ENCODE measurements around the gene SERP2.
"Not testable (repeated sequence)": the region's sequence is repeated elsewhere in the genome, so short reads cannot be mapped to it uniquely, and the experiment has no call there.

SERP2 gene

DNA sequence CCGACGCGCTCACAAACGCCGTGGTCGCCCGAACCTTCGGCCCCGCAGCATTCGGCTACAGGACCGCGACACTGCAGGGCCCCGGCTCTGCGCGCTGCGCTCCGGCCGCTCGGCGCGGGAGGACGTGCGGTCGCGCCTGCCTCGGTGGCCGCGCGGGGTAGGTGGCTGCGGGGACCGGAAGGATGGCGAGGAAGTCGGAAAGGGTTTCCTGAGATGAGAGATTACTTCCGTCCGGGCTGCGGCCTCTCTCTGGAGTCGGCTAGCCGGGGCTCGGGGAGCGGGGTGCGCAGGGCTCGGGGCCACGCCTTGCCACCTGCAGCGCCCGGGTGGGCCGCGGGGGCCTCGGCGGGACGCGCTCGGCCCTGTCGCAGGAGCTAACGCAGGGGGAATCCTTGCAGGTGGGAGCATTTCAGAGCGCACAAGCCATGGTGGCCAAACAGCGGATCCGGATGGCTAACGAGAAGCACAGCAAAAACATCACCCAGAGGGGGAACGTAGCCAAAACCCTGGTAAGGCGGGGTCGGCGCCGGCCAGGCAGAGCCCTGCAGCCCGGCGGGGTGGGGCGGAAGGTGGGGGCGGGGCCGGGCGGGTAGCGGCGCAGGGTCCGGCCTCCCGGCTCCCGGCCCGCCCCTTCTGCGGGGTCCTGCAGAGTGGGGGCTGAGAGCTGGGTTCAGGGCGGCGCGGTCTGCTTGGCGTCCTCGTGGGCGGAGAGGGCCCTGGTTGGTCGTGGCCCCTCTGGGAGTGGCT lies at the start of gene SERP2:
SERP2 (plus strand) TSS at position 224 of the 747 bp plus-strand sequence; CDS start at position 426, 202 bp downstream.
- DNase-seq = no peak

- DNase-seq = no peak
Observed at GRCh38 chr13:44326961-44327360, 46.7 kb upstream of the SERP2 start.

DNA sequence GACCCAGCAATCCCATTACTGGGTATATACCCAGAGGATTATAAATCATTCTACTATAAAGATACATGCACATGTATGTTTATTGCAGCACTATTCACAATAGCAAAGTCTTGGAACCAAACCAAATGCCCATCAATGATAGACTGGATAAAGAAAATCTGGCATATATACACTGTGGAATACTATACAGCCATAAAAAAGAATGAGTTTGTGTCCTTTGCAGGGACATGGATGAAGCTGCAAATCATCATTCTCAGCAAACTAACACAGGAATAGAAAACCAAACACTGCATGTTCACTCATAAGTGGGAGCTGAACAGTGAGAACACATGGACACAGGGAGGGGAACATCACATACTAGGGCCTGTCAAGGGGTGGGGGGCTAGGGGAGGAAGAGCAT lies 44.6 kb upstream of the SERP2 start:
- not testable (repeated sequence) for DNase-seq

DNA sequence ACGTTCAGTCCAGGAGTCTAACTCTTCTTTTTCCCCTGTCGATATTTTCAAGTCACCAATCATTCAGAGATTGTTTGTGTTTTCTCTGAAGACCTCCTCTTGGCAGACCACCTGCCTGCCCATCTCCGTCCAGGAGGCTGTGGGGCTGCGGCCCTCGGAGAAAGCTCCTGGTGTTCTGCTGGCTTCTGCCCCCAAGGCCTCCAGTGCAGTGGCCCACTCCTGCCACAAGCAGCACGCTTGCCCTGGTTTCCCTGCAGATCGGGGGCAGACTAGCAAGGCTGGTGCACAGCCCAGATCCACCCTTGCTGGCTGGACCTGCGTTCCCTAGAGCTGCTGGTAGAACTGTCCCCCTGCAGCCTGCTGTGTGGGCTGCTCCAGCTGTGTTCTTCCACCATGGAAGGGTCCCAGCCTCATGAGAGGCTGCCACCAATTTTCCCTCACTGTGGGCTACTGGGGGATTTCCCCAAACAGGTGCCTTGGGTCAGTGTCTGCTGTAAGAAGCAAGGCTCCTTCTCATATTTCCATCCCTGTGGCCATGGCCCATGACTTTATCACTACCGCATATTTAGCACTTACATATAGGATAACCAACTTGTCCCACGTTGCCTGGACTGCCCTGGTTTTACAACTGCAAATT lies 43.6 kb upstream of the SERP2 start:
- DNase-seq = no peak

DNA sequence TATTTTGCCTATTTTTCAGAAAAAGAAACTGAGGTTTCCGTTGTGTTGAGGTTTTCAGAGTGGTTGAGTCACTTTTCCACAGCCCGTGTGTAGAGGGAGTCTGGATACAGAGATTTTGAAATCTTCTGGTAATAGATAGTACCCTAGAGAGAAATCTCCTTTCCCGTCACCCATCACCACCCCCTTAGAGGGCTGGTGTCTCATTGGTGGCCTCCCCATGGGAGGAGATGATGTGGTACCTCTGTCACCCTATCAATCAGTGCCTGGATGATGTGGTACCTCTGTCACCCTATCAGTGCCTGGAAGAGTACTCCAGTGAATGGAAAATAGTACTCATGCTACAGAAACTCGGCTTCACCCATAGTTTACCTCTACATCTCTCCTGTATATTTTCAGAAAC lies 42.2 kb upstream of the SERP2 start:
- no peak for DNase-seq

GRCh38 chr13:44331912-44332851 lies 41.4 kb upstream of the SERP2 start:
- DNase-seq = peak; percentile 9

DNA sequence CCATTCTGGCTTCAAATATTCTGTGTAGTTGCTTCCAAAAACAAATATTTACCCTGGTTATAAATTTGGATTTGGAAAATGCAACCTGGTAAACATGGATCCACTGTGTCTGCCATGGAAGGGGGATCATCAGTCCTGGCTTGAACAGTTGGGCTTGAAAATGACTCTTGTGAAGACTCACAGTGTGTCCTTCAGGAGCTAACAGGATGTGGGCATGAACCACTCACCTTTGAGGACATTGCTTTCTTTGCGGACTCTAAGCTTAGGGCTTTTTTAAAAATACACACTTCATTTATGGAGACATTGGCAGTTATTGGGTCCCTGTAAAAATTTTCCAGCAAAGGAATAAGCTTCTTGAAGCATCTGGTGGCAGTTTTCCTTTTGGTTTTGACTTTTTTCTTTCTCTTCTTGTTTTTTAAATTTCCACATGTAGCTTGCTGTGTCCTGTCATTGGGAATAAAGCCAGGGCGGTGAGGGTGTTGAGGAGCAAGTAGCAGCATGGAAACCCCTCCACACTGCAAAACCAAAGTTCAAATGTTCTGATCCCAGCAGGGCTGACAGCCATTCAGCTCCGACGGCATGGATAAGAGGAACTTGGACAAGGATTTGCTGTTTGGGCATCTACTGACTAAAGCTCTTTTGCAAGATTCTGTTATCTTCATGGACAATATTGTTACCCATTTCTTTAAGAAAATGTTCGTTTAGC lies 39.5 kb upstream of the SERP2 start:
- DNase-seq = no peak

DNA sequence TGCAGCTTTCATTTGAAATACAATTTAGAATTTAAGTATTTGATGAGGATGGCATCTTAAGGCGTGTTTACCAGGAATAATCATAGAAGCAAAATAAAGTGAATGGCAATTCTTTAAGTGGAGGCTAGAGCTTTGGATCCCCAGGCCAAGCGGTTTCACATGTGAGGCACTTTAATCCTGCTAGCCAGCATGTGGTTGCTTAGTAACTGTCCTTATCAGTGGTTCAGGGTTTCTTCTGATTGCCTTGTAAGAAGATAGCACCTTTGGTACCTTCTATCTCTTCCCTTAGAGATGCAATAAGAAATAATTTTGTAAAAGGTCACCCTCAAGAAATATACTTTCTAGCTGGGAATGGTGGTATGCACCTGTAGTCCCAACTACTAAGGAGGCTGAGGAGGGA lies 38.9 kb upstream of the SERP2 start:
- DNase-seq = no peak

GRCh38 chr13:44336934-44337333 lies 36.7 kb upstream of the SERP2 start:
- no peak for DNase-seq

GRCh38 chr13:44337581-44337980 lies 36.0 kb upstream of the SERP2 start:
- no peak for DNase-seq

DNA sequence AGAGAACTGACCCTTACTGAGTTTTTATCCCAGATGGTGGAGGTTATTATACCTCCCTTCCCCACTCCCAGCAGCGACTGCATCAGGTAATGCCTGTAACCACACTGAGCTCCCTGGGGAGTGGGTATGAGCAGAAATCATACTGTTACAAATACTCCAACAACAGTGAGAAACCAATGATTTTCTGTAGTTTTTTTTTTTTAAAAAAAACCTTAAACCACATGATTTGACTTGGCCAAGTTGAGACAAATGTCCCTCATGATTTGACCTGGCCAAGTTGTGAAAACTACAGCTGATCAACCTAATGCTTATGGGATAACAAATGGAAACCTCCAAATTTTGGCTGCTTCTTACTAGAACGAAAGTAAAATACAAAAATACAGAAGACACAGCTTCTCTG lies 33.1 kb upstream of the SERP2 start:
- no peak for DNase-seq

DNA sequence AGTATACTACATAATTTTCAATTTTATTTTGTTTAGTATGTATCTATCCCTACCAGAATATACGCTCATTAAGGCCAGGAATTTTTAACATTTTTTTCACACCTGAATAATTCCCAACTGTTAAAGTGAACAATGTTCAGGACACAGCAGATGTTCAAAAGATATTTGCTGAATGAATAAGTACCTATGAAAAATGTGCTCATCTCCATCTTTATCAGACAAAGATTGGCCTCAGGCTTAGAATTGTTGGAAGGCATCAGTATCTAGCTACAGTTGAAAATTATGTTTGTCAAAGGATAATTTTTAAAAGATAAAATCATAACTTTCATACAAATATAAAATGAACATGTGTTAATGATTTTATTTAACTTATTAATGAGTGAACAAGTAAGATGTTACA lies 30.9 kb upstream of the SERP2 start:
- no peak for DNase-seq

DNA sequence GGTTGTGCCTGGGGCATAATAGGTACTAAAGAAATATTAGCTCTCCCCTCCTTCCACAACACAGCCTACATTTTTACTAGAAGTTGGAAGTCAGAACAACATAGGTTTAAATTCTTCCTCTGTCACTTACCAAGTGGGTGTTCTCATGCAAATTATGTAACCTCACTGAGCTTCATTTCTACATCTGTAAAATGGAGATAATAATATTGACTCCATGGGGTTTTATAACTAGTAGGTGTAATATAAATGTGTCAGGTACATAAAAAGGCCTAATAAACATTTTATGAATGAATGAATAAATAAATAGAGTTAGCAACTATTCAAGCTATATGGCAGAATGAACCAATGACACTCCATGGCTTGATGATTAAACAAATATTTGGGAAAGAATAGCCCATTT lies 27.1 kb upstream of the SERP2 start:
- DNase-seq = no peak

GRCh38 chr13:44347301-44347700 lies 26.3 kb upstream of the SERP2 start:
- no peak for DNase-seq

DNA sequence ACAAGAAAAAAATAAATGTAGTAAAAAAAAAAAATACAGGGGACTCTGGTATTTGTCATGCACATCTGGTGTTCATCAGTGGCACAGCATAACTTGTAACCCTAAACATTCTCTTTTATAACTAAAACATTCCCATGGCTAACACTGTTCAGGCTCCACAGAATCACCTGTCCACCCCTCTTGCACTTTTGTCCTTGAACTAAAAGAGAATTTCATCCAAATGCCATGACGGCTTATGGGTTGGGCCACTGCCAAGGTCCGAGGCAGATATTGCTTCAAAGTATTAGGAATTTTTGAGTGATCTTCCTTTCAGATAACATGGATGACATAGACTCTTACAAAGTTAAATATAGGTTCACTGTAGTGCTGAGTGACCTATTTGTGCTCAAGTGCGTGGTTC lies 25.7 kb upstream of the SERP2 start:
- no peak for DNase-seq

- DNase-seq = no peak
Observed at GRCh38 chr13:44350775-44351504, 22.7 kb upstream of the SERP2 start.

DNA sequence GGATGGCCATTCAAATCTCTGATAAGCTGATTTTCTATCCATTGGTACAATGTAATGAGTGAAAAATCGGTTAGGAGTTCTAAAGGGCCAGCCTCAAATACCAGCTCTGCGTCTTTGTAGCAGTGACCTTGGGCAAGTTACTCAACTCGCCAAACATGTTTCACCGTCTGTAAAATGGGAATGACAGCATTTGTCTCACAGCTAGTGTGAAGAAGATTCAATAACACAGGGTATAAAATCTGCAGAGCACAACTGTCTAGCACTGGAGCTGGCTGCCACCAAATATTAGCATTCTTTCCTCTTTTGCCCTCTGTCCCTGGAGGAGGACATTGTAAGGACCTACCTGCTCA lies 22.1 kb upstream of the SERP2 start:
- no peak for DNase-seq

GRCh38 chr13:44352202-44352601 lies 21.4 kb upstream of the SERP2 start:
- no peak for DNase-seq

DNA sequence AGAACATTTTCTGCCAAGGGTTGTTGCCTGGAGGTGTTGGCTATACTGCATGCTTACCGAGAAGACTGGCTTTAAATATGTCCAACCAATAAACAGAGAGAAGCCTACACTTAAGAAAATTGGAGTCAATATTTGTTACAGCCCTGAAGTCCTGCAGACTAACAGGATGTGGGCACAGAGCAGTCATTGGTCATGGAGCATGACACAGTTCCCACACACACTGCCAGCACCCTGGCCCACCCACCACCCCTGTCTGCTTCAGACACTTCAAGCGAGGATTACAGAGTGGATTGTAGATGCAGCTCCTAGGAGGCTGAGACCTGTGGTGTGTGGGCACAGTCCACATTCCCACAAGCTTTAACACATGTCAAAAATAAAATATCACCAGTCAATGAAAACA lies 21.0 kb upstream of the SERP2 start:
- no peak for DNase-seq

GRCh38 chr13:44354331-44354730 lies 19.3 kb upstream of the SERP2 start:
- DNase-seq = no peak

DNA sequence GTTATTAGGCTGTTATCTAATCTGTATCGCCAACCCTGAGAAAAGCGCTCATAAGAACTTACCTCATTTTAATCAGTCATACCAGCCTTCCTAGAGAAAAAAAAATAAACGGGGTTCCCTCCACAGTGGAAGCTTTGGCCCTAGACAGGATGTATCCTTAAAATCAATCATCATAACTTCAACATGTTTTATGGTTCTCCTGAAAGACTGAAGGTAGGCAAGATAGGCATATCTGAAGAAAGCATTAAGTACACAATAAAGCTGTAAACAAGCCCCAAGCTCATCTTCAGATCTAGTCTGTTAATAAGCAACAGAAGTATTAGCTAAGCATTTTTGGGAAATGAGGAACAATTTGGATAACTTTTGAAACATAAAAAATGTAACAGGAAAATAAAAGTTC lies 18.7 kb upstream of the SERP2 start:
- no peak for DNase-seq

- DNase-seq = no peak
Observed at GRCh38 chr13:44355621-44356020, 18.0 kb upstream of the SERP2 start.

All from DMS79 (cell line).